GM21717 (cell line): ENCODE measurements around the gene RBM10.

Experiments used
- ATAC-seq: cut with Tn5 transposase; IDR thresholded peaks from one replicate; pipeline ENCODE4 v1.9.1; 2021; ENCODE audit warnings: mild to moderate bottlenecking, moderate library complexity; ENCODE audit not compliant: unreplicated experiment

RBM10 gene

GRCh38 chrX:47146936-47147859 lies 2.2 kb downstream of the RBM10 start:
- ATAC-seq = no peak

GRCh38 chrX:47148946-47149345 lies 3.9 kb downstream of the RBM10 start:
- no peak for ATAC-seq

- no peak for ATAC-seq
These were observed 6.4 kb downstream of the RBM10 start for GRCh38 chrX:47151435-47151834.

- no peak for ATAC-seq
These were observed 11.8 kb downstream of the RBM10 start for GRCh38 chrX:47156611-47157520.

GRCh38 chrX:47158131-47158530 lies 13.1 kb downstream of the RBM10 start:
- ATAC-seq = no peak

- no peak for ATAC-seq
These were observed 13.8 kb downstream of the RBM10 start for GRCh38 chrX:47158781-47159180.

GRCh38 chrX:47160781-47161180 lies 15.8 kb downstream of the RBM10 start:
- ATAC-seq = no peak

GRCh38 chrX:47162927-47163583 lies 18.0 kb downstream of the RBM10 start:
- ATAC-seq = no peak

- ATAC-seq = no peak
These were observed 19.4 kb downstream of the RBM10 start for GRCh38 chrX:47164420-47164819.

- no peak for ATAC-seq
These were observed 21.1 kb downstream of the RBM10 start for GRCh38 chrX:47166126-47166525.

- no peak for ATAC-seq
These were observed 23.6 kb downstream of the RBM10 start for GRCh38 chrX:47168495-47169073.

GRCh38 chrX:47169273-47169672 lies 24.3 kb downstream of the RBM10 start:
- no peak for ATAC-seq

GRCh38 chrX:47169726-47170515 lies 24.9 kb downstream of the RBM10 start:
- ATAC-seq = no peak

- ATAC-seq = no peak
These were observed 26.1 kb downstream of the RBM10 start for GRCh38 chrX:47170861-47171692.

GRCh38 chrX:47171996-47172395 lies 27.0 kb downstream of the RBM10 start:
- ATAC-seq = no peak

GRCh38 chrX:47172549-47172948 lies 27.5 kb downstream of the RBM10 start:
- ATAC-seq = no peak

GRCh38 chrX:47172971-47173792 lies 28.2 kb downstream of the RBM10 start:
- no peak for ATAC-seq

GRCh38 chrX:47174376-47174775 lies 29.4 kb downstream of the RBM10 start:
- no peak for ATAC-seq
